Embryonic facial prominence (tissue), 1 donor: ENCODE measurements around the gene SPSB1.

Experiments
- DNase-seq: peaks from one replicate; pipeline ENCODE4 v3.0.0-alpha.2; 2016; ENCODE audit errors: extremely low spot score

Gene SPSB1

GRCh38 chr1:9418851-9419250 lies 126.2 kb downstream of the SPSB1 start:
- no peak for DNase-seq
